Liver (tissue), 9 donors: ENCODE data around the gene EP400. TPM values are rescaled to one million over a fixed set of nuclear protein-coding genes. Genes with fewer than 3 reads are reported as not detected.

Source experiments
- DNase-seq: peaks from one replicate; pipeline ENCODE4 v3.0.0-alpha.2; 2017; ENCODE audit warnings: low spot score
- H3K27ac ChIP-seq, 2 donors: one replicate each; pipeline ENCODE4 v1.7.0; 2013; ENCODE audit warnings: inconsistent platforms in 2 of 2, low read length in 2 of 2, control low read depth in 1 of 2, low read depth in 1 of 2, mild to moderate bottlenecking in 1 of 2
- H3K27me3 ChIP-seq, 4 donors: one replicate each; pipeline versions ENCODE4 v1.6.1 to v1.7.0; 2013; ENCODE audit warnings: low read length in 3 of 4, inconsistent platforms in 1 of 4, mild to moderate bottlenecking in 1 of 4, moderate library complexity in 1 of 4; ENCODE audit not compliant: control insufficient read depth in 4 of 4, insufficient read depth in 4 of 4
- H3K36me3 ChIP-seq, 4 donors: one replicate each; pipeline versions ENCODE4 v1.6.1 to v1.7.0; 2013; ENCODE audit warnings: low read length in 3 of 4, mild to moderate bottlenecking in 3 of 4, low read depth in 1 of 4, moderate library complexity in 1 of 4; ENCODE audit not compliant: control insufficient read depth in 4 of 4, insufficient read depth in 3 of 4
- H3K4me1 ChIP-seq, 4 donors: one replicate each; pipeline versions ENCODE4 v1.6.1 to v1.7.0; 2013; ENCODE audit warnings: low read length in 3 of 4, mild to moderate bottlenecking in 3 of 4, moderate library complexity in 1 of 4; ENCODE audit not compliant: control insufficient read depth in 4 of 4, insufficient read depth in 4 of 4
- H3K4me3 ChIP-seq, 3 donors: one replicate each; pipeline versions ENCODE4 v1.6.1 to v1.7.0; 2013; ENCODE audit warnings: low read length in 3 of 3, control low read depth in 1 of 3, low read depth in 1 of 3, mild to moderate bottlenecking in 1 of 3
- H3K9ac ChIP-seq, 2 donors: one replicate each; pipeline ENCODE4 v1.7.0; 2013; ENCODE audit warnings: low read length in 2 of 2, mild to moderate bottlenecking in 2 of 2, moderate library complexity in 2 of 2, control low read depth in 1 of 2, low read depth in 1 of 2
- H3K9me3 ChIP-seq, 4 donors: one replicate each; pipeline versions ENCODE4 v1.6.1 to v1.7.0; 2013; ENCODE audit warnings: low read length in 3 of 4; ENCODE audit not compliant: control insufficient read depth in 4 of 4
- EGR1 ChIP-seq, 2 donors: IDR thresholded peaks; 2 replicates each; pipeline ENCODE4 v1.6.1; 2016 to 2018; ENCODE audit warnings: antibody characterized with exemption in 2 of 2, low read depth in 2 of 2
- FOXA1 ChIP-seq: IDR thresholded peaks from 2 replicates; pipeline ENCODE4 v1.6.1; 2016; ENCODE audit warnings: antibody characterized with exemption
- HNF4A ChIP-seq, 2 donors: conservative IDR thresholded peaks; 2 replicates each; pipeline ENCODE4 v1.6.1; 2016; ENCODE audit warnings: antibody characterized with exemption in 2 of 2, mild to moderate bottlenecking in 2 of 2
- HNF4G ChIP-seq: IDR thresholded peaks from 2 replicates; pipeline ENCODE4 v1.6.1; 2016; ENCODE audit warnings: antibody characterized with exemption
- JUND ChIP-seq, 2 donors: IDR thresholded peaks; 2 replicates each; pipeline ENCODE4 v1.6.1; 2016; ENCODE audit warnings: antibody characterized with exemption in 2 of 2
- NR2F2 ChIP-seq: IDR thresholded peaks from 2 replicates; pipeline ENCODE4 v1.6.1; 2016; ENCODE audit warnings: antibody characterized with exemption
- RAD21 ChIP-seq, 2 donors: IDR thresholded peaks; 2 replicates each; pipeline ENCODE4 v1.6.1; 2016; ENCODE audit warnings: antibody characterized with exemption in 2 of 2, mild to moderate bottlenecking in 2 of 2
- RXRA ChIP-seq, 2 donors: IDR thresholded peaks; 2 replicates each; pipeline ENCODE4 v1.6.1; 2017 to 2018; ENCODE audit warnings: antibody characterized with exemption in 2 of 2, mild to moderate bottlenecking in 1 of 2
- TAF1 ChIP-seq: conservative IDR thresholded peaks from 2 replicates; pipeline ENCODE4 v1.6.1; 2016; ENCODE audit warnings: antibody characterized with exemption, mild to moderate bottlenecking
- YY1 ChIP-seq: IDR thresholded peaks from 2 replicates; pipeline ENCODE4 v1.6.1; 2016; ENCODE audit warnings: antibody characterized with exemption, mild to moderate bottlenecking
- ZBTB33 ChIP-seq: IDR thresholded peaks from 2 replicates; pipeline ENCODE4 v1.6.1; 2016; ENCODE audit warnings: antibody characterized with exemption
- WGBS: extraction: QIAGEN DNeasy Blood & Tissue Kit; methylation state at CpG from one replicate; pipeline ENCODE4 v1.1.7; 2013; 5-methylcytosine and 5-hydroxymethylcytosine counted together
- polyA plus RNA-seq, 2 donors: library from polyadenylated mRNA; stranded (reverse) in 1 of 2; unstranded in 1 of 2; fragments of 200-250 nt in 1 of 2; fragments of >200 nt in 1 of 2; fragmentation: Nextera tagmentation in 1 of 2; extraction: Ambion mirVana in 1 of 2; gene quantifications; one replicate each; pipeline versions ENCODE4 v1.2.1 to v1.2.3, GENCODE V29; 2013 to 2015
- total RNA-seq, 2 donors: library from RNA; depleted of rRNA; stranded (reverse); fragments of >200 nt; gene quantifications; one replicate each; pipeline ENCODE4 v1.2.3, GENCODE V29; 2014
- TF ChIP-seq, protein P1 (sequence below): fragments of 150-350 bp; IDR thresholded peaks from 2 replicates; pipeline ENCODE4 v1.5.1; 2017; ENCODE audit warnings: improper control_type of control experiment, low read depth, low read length; ENCODE audit not compliant: missing input control
- TF ChIP-seq, protein P2 (sequence below): IDR thresholded peaks from 2 replicates; pipeline ENCODE4 v1.6.1; 2016; ENCODE audit warnings: antibody characterized with exemption, mild to moderate bottlenecking
- TF ChIP-seq, protein P3 (sequence below): IDR thresholded peaks from 2 replicates; pipeline ENCODE4 v1.6.1; 2016; ENCODE audit warnings: antibody characterized with exemption
- TF ChIP-seq, protein P4 (sequence below): IDR thresholded peaks from 2 replicates; pipeline ENCODE4 v1.6.1; 2016; ENCODE audit warnings: antibody characterized with exemption
- donor health status: healthy.
- donor health status: healthy.
- donor health status: healthy.
- donor health status: healthy.
- donor health status: healthy.

EP400 gene
- total and polyA plus RNA-seq, 4 donors: 4.7 to 12.4 (median 7.1) TPM

DNA sequence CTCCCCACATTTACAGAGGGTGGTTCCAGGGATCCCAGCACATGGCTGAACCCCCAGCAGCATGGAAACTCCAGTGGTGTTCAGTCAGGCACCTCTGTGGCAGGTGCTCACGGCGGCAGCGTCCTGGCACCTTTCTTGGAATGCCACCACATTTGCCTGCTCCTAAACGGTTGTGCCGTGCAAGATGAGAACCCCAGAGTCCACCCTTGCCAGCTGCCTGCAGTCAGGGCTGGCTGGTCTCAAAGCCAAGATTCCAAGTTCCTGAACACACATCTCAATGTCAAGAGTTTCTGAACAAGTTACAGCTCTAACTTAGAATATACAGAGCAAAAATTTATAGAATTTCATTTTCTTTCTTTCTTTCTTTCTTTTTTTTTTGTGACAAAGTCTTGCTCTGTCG, 155.7 kb downstream of the EP400 start:
- peaks cover 6 to 18% (median 8%) of the 10 kb centered on the region in 4 donors for H3K36me3 ChIP-seq
- DNase-seq: no peak
- no peak overlapping the region for H3K27ac ChIP-seq
- H3K9me3 ChIP-seq: no peaks in the 10 kb centered on the region
- 93% methylated on average over 6 of the region's 6 CpGs for WGBS
- H3K9ac ChIP-seq: no peak overlapping the region
- no peaks in the 10 kb centered on the region for H3K27me3 ChIP-seq
- no peaks in the 10 kb centered on the region for H3K4me1 ChIP-seq
- no peak overlapping the region for H3K4me3 ChIP-seq
- TF ChIP-seq, protein P1, sequence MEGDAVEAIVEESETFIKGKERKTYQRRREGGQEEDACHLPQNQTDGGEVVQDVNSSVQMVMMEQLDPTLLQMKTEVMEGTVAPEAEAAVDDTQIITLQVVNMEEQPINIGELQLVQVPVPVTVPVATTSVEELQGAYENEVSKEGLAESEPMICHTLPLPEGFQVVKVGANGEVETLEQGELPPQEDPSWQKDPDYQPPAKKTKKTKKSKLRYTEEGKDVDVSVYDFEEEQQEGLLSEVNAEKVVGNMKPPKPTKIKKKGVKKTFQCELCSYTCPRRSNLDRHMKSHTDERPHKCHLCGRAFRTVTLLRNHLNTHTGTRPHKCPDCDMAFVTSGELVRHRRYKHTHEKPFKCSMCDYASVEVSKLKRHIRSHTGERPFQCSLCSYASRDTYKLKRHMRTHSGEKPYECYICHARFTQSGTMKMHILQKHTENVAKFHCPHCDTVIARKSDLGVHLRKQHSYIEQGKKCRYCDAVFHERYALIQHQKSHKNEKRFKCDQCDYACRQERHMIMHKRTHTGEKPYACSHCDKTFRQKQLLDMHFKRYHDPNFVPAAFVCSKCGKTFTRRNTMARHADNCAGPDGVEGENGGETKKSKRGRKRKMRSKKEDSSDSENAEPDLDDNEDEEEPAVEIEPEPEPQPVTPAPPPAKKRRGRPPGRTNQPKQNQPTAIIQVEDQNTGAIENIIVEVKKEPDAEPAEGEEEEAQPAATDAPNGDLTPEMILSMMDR: no peak
- TF ChIP-seq NR2F2 (no peak), HNF4G (no peak), YY1 (no peak), HNF4A (conservative IDR thresholded peaks at IDR 0.05) (no peak), RAD21 (IDR thresholded peaks at IDR 0.05) (no peak), EGR1 (IDR thresholded peaks at IDR 0.05; ENCODE audit: low read depth in 2 of 2) (no peak), JUND (IDR thresholded peaks at IDR 0.05) (no peak), RXRA (IDR thresholded peaks at IDR 0.05) (no peak), TAF1 (no peak)
- TF ChIP-seq, protein P2, sequence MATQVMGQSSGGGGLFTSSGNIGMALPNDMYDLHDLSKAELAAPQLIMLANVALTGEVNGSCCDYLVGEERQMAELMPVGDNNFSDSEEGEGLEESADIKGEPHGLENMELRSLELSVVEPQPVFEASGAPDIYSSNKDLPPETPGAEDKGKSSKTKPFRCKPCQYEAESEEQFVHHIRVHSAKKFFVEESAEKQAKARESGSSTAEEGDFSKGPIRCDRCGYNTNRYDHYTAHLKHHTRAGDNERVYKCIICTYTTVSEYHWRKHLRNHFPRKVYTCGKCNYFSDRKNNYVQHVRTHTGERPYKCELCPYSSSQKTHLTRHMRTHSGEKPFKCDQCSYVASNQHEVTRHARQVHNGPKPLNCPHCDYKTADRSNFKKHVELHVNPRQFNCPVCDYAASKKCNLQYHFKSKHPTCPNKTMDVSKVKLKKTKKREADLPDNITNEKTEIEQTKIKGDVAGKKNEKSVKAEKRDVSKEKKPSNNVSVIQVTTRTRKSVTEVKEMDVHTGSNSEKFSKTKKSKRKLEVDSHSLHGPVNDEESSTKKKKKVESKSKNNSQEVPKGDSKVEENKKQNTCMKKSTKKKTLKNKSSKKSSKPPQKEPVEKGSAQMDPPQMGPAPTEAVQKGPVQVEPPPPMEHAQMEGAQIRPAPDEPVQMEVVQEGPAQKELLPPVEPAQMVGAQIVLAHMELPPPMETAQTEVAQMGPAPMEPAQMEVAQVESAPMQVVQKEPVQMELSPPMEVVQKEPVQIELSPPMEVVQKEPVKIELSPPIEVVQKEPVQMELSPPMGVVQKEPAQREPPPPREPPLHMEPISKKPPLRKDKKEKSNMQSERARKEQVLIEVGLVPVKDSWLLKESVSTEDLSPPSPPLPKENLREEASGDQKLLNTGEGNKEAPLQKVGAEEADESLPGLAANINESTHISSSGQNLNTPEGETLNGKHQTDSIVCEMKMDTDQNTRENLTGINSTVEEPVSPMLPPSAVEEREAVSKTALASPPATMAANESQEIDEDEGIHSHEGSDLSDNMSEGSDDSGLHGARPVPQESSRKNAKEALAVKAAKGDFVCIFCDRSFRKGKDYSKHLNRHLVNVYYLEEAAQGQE: no peak
- TF ChIP-seq, protein P3, sequence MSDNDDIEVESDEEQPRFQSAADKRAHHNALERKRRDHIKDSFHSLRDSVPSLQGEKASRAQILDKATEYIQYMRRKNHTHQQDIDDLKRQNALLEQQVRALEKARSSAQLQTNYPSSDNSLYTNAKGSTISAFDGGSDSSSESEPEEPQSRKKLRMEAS: no peak
- TF ChIP-seq, protein P4, sequence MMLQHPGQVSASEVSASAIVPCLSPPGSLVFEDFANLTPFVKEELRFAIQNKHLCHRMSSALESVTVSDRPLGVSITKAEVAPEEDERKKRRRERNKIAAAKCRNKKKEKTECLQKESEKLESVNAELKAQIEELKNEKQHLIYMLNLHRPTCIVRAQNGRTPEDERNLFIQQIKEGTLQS: no peak

GRCh38 chr12:132106921-132107320, 157.2 kb downstream of the EP400 start:
- TF ChIP-seq, protein P1: no peak
- TF ChIP-seq, protein P3: no peak
- TF ChIP-seq YY1: no peak
- TF ChIP-seq HNF4G: no peak
- no peak for TF ChIP-seq EGR1 (IDR thresholded peaks at IDR 0.05; ENCODE audit: low read depth in 2 of 2)
- no peak for TF ChIP-seq ZBTB33
- TF ChIP-seq FOXA1: no peak
- TF ChIP-seq, protein P2: no peak
- TF ChIP-seq JUND (IDR thresholded peaks at IDR 0.05): no peak
- H3K4me1 ChIP-seq: no peaks in the 10 kb centered on the region
- H3K4me3 ChIP-seq: no peak overlapping the region
- H3K36me3 ChIP-seq: peaks cover 6 to 18% (median 11%) of the 10 kb centered on the region in 4 donors
- no peak for DNase-seq
- no peak overlapping the region for H3K9ac ChIP-seq
- H3K27ac ChIP-seq: no peak overlapping the region
- no peaks in the 10 kb centered on the region for H3K9me3 ChIP-seq
- H3K27me3 ChIP-seq: no peaks in the 10 kb centered on the region
- 97% methylated on average over 7 of the region's 7 CpGs for WGBS
